GM11168 (cell line): ENCODE data around the gene CXCR4.
"Not testable (repeated sequence)": the region's sequence is repeated elsewhere in the genome, so short reads cannot be mapped to it uniquely, and the experiment has no call there.

Experiments used
- in situ Hi-C: fragments of 300-500 bp; cut with MboI; formaldehyde crosslinking; loops from one replicate; pipeline ENCODE4 v1.12.0; 2022; ENCODE audit warnings: low sequenced_read_pairs; ENCODE audit not compliant: unreplicated experiment

The CXCR4 gene

DNA sequence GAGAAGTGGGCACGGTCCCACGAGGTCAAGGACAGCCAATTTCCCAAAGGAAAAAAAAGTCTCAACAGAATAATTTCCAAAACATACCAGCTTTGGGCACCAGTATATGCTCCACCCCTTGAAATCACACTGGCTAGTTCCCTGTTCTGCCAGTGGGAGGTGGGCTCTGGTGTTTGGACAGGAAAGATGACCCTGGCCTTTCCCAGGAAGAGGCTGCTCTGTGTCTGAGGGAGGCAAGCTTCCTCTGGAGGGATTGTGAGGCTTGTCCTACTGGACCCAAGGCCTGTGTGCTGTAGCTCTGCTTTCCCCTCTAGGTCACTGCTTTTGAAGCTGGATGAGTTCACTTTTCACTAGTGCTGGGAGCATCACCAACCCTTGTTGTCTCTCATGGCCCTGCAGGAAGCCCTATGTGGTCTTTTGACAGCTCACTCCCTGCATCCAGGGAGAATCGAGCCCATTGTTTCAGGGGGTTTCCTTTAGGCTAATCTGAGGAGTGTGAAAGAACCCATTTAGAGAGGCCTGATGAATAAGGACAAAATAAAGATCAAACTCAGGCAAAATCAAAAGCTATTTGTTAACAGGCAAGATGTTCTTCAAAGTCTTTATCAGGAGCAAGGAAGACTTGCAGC lies 36.3 kb downstream of the CXCR4 start:
- in situ Hi-C loops: no loop called here

DNA sequence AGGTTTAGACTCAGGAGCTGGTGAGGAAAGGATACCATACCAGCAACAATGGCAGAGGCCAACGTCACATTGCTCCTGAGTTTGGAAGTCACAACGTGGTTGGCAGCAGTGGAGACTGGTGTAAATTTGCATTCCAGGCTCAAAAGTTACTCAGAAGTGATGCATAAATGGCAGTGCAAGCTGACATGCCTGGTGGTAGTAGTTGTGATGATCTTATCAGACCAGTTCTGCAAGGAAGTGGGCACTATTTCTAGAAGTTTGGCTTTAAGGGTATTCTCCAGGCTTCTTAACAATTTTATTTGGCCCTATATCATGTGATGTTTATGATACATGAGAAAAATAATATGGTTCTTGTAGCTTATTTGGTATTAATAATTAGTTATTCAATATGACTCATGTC lies 37.8 kb downstream of the CXCR4 start:
- in situ Hi-C loops: no loop called here

DNA sequence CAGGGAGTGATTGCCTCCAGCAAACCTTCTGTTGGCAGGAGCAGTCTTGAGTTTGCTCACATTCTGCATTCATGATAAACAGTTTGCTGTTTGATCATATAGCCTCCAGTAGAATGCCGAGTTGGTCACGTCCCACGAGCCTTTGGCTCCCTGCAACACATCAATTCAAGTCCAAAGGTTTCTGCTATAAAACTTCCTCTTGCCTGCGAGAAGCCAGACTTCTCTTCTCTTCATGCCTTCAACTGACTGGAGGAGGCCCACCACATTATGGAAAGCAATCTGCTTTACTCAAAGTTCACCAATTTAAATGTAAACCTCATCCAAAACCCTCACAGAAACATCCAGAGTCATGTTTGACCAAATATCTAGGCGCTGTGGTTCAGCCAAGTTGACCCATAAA lies 40.8 kb downstream of the CXCR4 start:
- in situ Hi-C loops: no loop called here

DNA sequence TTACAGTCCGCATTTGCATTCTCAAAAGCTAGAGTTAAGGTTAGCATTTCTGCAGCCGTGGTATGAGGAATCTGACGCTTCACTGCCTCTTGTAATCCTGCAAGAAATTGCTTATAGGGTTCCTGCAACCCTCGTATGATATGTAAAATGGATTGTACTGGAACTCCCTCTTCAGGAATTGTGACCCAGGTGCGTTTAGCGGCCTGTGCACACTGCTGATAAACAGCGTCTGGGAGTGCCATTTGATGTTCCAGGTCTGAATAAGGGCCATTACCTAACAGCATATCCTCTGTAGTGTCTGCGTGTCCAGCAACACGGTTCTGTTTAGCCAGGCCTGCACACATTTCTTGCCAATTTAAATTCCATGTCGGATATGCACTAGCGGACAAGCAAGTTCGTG lies 42.5 kb downstream of the CXCR4 start:
- in situ Hi-C loops: no loop called here

DNA sequence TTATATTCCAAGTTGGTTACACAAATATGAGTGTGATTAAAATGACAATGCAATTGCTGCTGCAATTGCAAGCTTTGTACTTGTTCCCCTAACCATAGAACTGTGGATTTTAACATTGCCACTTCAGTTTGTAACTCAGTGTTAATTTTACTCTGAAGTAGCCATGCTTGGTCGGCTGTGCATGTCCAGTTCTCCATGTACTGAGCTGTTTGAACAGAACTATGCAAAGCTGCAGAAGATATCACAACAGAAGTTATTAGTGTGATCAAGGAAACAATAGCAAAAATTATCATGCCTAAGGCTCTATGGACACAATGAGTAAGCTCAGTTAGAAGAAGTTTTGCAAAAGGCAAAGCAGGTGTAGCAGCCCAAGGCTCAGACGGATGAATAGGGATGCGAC lies 45.3 kb downstream of the CXCR4 start:
- in situ Hi-C loops: no loop called here

DNA sequence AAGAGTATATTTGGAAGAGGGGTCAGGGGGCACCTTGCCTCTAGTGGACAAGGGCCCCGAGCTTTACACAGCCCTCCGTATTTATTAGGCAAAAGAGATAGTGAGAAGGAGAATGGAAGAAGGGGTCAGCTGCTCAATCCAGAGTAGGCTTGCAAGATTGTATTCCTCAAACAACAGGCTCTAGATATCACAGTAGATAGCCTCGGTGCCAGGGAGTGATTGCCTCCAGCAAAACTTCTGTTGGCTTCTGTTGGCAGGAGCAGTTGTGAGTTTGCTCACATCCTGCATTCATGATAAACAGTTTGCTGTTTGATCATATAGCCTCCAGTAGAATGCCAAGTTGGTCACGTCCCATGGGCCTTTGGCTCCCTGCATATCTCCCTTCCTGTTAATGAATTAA lies 46.1 kb downstream of the CXCR4 start:
- in situ Hi-C loops: not testable (repeated sequence)

DNA sequence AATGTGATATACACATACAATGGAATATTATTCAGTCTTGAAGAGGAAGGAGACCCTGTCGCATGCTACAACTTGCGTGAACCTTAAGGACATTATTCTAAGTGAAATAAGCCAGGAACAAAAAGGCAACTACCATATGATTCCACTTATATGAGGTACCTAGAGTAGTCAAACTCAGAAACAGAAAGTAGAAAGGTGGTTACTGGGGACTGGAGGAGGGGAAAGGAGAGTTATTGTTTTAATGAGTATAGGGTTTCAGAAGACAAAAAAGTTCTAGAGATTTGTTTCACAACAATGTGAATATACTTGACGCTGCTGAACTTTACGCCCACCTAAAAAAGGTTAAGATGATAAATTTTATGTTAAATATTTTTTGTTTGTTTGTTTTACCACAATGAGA lies 47.0 kb downstream of the CXCR4 start:
- in situ Hi-C loops: no loop called here

DNA sequence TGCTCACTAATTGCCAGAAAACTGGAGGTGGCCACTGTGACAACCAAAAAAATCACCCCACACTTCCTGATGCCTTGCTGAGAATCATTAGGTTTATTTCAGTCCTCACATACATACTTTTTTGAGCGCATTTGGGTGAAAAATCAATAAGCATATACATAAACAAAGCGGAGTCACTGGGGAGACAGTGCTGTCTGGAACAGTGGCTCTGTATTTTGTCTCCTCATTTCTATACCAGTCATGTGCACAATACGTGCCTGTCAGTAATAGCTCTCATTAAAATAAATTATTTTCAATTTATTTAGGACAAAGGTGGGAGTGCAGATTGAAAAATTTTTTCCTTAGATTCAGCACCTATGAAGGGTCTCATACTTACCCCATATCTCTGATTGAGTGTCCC lies 48.2 kb downstream of the CXCR4 start:
- in situ Hi-C loops: no loop called here

DNA sequence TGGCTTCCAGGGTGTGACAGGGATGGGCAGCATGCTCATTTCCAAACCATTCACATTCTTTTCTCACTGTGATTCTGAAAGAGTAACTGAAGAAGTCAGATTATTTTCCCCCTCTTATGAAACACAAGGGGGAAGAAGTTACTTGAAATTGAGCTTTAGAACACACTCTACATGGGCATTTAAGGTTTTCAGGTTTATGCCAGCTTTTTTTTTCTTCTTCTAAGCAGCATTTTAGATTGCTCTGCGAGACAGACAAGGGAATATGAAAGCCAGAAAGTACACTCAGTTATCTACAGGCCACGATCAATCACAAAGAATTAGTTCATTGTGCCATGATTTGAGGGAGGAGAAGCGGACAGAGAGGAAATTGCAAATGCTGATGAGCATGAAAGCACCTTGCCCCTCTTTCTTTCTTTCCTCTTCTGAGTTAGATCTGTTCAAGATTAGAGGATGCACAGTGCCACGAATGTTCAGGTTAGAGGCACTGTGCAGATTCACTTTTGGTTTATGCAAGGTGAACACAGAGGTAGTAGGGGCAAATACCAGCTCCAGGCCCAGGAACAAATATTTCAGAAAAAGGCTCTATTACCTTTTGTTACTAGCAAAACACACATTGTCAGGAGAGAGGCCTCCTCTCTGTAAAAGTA lies 49.2 kb downstream of the CXCR4 start:
- in situ Hi-C loops: no loop called here

DNA sequence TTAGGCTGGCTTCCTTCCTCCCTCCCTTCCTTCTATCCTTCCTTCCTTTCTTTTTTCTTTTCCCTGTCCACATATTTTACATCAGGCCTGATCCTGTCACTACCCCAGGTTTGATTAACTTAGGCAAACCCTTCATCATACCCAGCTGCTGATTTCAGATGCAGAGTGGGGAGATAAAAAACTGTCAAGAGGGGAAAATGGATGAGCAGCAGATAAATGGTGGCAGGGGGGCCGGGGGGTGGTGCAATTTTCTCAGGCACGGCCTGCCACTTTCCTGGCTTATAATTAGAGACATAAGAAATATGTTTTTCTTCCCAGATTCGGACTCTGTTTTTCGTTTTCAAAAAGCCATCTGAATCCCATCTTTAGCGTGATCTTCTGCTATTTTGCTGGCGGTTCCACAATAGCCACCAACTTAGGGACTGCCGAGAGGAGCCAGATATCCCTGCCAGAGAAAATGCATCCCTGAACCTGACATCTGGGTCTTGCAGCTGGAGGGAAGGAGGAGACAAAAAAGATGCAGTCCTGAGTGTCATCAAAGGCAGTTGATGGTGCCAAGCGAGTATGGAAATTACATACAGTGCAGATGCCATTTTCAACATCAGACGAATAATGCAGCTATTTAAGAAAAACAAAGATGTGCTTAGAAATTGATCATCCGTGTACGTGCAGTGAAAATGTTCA lies 49.9 kb downstream of the CXCR4 start:
- in situ Hi-C loops: no loop called here

DNA sequence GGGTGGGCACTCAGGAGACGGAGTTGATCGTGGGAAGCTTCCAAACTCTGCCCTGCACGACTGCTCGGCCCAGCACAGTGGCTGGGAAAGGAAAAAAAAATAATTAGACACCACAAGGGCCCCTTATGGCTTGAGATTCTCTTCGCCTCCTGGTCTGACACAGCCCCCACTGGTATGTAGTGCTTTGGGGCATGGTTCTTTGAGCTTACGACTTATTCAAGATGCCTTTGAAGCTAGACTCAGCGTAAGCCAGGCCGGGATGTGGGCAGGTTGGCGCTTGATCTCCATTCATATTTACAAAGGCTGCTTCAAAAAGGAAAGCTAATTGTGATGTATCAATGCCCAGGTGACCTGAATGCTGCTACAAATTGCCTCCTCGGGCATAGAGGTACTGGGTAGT lies 50.5 kb downstream of the CXCR4 start:
- in situ Hi-C loops: no loop called here

DNA sequence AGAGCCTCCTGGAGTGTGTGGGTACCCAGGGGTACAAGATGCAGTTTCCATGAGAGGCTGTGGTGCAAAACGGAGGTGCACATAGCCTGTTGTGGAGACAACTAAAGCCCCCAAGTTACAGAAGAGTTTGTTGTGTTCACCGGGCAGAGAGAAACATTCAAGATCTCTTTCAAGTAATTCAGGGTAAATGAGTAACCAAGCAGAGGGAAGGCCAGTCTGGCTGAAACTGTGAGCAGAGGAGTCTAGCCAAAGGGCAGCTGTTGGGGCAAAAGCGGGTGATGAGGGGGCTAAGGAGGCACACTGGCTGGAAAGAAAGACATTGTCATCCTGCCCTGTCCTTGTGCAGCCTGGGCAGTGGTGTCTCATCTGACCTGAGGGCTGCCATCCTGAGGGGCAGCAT lies 52.0 kb downstream of the CXCR4 start:
- in situ Hi-C loops: no loop called here

DNA sequence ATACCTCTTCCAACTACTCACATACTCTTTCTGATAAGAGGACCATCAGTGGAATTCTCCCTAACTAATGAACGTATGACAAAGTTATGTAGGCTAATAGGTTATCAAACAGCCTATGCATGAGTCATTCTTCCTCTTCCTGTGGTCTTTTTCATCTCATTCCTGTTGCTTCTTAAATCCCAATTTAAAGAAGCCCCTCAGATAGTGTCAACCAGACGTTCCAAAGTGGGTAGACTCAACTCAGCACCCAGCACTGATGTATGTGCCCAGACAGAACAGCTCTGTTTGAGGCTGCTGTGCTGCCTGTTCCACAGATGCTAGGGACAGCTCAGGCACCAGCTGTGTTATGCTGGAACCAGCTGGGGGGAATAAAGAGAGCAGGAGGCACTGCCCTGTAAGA lies 52.6 kb downstream of the CXCR4 start:
- in situ Hi-C loops: no loop called here
